Skeletal muscle satellite cell (primary cell): ENCODE measurements around the gene OAF.

Experiments
- H3K27me3 ChIP-seq: 2 replicates; pipeline ENCODE4 v1.7.0; 2013; ENCODE audit warnings: low read length; ENCODE audit not compliant: control insufficient read depth, insufficient read depth
- H3K36me3 ChIP-seq: 2 replicates; pipeline ENCODE4 v1.7.0; 2013; ENCODE audit warnings: mild to moderate bottlenecking, control low read depth, low read length; ENCODE audit not compliant: insufficient read depth
- H3K4me1 ChIP-seq: 2 replicates; pipeline ENCODE4 v1.7.0; 2013; ENCODE audit warnings: low read length; ENCODE audit not compliant: control insufficient read depth, insufficient read depth
- H3K4me2 ChIP-seq: 2 replicates; pipeline ENCODE4 v1.7.0; 2013; ENCODE audit warnings: mild to moderate bottlenecking, low read length
- H3K4me3 ChIP-seq: 2 replicates; pipeline ENCODE4 v1.7.0; 2013; ENCODE audit warnings: low read length
- H3K9ac ChIP-seq: 2 replicates; pipeline ENCODE4 v1.7.0; 2013; ENCODE audit warnings: mild to moderate bottlenecking, low read depth, low read length, moderate library complexity
- H3K9me3 ChIP-seq: replicated peaks from 2 replicates; pipeline ENCODE4 v1.7.0; 2013; ENCODE audit warnings: mild to moderate bottlenecking, control low read depth, low read length

The OAF gene

DNA sequence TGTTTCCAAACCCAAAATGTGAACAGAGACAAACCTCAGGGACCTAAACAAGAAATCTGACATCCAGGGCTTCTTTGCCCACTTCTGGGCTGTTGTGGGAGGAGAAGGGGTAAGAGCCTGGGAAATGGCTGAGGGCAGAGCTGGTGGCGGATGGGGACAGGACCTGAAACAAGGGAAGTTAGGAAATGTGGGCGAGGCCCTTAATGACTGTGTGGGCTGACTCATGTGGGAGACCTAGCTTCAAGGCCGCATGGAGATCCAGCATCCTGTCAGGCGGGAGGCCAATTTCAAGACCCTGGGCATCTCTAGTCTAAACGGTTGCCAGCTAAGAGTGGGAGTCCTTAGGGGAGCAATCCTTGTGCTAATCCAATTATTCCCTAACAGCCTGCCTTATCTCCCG, 2.1 kb upstream of the OAF start:
- Histone ChIP-seq H3K4me1 (peaks cover 58% of the 10 kb centered on the region), H3K9ac (no peak overlapping the region), H3K4me2 (no peak overlapping the region), H3K4me3 (no peak overlapping the region), H3K9me3 (no peaks in the 10 kb centered on the region), H3K27me3 (no peaks in the 10 kb centered on the region), H3K36me3 (no peaks in the 10 kb centered on the region)

DNA sequence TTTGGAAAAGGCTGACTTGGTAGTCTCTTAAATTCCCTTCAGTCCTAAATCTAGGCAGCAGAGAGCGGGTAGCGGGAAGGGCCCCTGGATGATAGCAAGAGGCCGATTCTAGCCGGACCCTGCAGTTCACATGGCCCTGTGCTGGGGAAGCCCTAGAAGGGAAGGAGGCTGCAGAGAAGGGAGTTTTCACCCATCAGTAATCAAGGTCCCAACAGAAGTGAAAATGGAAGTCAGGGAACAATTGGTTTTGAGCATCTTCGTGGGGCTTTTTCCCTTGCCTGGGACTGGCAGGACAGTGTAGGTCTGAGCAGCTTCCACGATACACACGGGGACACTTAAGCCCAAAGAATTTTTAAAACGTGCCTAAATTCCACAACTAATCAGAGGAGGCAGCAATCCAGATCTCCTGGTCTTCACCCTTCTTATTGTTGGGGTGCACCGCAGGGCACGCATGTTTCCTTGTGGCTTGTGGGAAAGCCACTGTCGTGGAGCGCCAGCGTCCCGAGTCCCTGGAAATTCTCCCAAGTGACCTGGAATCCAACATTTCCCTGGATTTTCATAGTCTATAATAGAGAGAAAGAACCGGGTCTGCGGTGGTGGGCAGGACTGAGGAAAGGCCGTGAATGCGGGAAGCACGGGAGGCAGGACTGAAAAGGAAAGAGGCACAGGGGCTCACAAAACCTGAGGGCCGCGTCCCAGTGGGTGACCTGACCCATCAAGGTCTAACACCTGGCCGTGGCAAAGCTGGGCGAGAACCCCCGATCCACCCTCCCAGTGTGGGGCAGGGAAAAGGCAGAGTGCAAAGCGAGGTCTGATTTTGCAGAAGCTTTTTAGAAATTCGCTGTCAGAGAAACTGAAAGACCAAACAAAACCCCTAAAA, 846 bp upstream of the OAF start:
- peaks cover 57% of the 10 kb centered on the region for H3K4me1 ChIP-seq
- no peaks in the 10 kb centered on the region for H3K27me3 ChIP-seq
- H3K36me3 ChIP-seq, result no peaks in the 10 kb centered on the region
- H3K4me2 ChIP-seq, result peak overlapping the region; percentile 86
- H3K9ac ChIP-seq, result peak overlapping the region; percentile 71
- H3K4me3 ChIP-seq, result peak overlapping the region; percentile 82
- no peaks in the 10 kb centered on the region for H3K9me3 ChIP-seq

DNA sequence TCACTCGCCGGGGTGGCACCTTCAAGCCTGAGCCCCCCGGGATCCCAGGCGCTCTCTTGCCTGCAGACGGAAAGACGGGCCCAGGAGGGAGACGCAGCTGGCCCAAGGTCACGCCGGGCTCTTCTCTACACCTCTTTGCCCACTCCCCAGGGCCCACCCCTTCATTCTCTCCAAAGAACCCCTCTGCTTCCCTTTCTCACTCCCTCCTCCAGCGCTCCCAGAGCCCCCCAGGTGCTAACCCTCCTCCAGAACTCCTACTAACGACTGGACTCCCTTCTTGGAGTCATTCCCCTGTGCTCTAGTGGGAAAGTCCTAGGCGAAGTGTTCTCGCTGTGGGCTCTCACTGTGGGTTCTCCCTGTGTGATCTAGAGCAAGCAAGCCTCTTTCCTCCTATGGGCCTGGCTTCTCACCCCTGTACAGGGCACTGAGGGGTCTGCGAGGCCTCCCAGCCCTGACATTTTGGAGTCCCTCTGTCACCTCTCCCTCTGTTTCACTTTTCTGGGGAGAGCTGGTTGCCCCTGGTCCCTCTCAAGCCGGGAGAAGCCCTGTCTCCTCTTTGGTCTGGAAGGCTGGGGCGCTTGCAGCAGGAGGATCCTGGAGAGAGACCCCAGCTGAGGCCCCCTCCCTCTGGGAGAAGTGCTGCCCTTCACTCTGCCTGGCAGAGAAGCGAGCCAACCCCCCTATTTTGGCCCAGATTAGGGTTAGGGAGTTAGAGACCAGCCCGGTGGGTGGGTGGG, 858 bp downstream of the OAF start:
- H3K36me3 ChIP-seq, result no peaks in the 10 kb centered on the region
- H3K9ac ChIP-seq, result peak overlapping the region; percentile 71
- H3K4me2 ChIP-seq, result peak overlapping the region; percentile 86
- no peaks in the 10 kb centered on the region for H3K27me3 ChIP-seq
- peaks cover 55% of the 10 kb centered on the region for H3K4me1 ChIP-seq
- H3K4me3 ChIP-seq, result peak overlapping the region; percentile 82
- no peaks in the 10 kb centered on the region for H3K9me3 ChIP-seq

DNA sequence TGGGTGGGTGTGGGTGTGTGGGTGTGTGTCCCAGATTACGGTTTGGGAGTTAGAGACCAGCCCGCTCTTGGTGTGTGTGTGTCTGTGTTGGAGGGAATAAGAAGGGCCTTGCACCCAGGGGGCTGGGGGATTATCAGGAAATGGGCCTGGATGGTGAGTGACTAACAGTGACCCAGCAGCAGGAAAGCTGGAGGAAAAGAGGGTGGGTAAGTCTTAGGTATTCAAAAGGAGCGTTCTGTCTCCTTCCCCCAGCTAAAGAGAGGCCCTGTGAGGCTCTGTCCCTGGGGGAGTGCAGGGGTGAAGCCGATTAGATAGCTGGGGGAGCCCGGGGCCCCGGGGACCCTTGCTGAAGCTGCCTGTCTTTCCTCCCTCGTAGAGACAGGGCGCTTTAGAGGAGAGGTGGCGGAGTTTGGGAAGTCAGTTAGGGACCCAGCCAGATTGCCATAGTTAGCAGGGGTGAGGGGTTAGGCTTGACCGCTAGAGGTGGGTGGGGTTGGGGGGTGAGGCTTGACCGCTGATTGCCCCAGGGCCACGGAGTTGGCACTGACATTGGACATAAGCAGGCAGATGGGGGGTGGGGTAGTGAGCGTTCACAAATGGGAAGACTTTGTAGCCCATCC, 1.5 kb downstream of the OAF start:
- Histone ChIP-seq H3K9ac (no peak overlapping the region), H3K36me3 (no peaks in the 10 kb centered on the region), H3K4me3 (peak overlapping the region; percentile 48), H3K4me2 (peak overlapping the region; percentile 86), H3K4me1 (peaks cover 55% of the 10 kb centered on the region), H3K9me3 (no peaks in the 10 kb centered on the region), H3K27me3 (no peaks in the 10 kb centered on the region)

DNA sequence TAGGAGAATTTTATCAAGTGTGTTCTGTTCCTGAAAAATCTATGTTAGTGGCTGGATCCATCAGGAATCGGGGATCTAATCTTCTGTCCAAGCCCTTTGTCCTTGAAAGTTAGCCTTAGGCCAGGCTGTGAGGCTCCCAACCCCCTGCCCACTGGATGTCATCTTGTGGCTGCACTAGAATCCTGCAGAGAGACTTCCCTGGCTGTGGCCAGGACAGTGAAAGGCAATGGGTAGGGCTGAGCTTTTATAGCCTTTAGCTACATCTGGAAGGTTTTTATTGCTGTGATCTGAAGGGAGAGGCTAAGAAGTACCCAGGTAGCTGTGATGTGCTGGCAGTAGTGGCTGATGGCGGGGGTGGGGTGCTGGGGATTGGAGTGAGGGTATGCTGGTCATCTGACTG, 2.1 kb downstream of the OAF start:
- Histone ChIP-seq H3K9me3 (no peaks in the 10 kb centered on the region), H3K4me2 (peak overlapping the region; percentile 86), H3K36me3 (no peaks in the 10 kb centered on the region), H3K27me3 (no peaks in the 10 kb centered on the region), H3K4me3 (no peak overlapping the region), H3K9ac (no peak overlapping the region), H3K4me1 (peaks cover 50% of the 10 kb centered on the region)

DNA sequence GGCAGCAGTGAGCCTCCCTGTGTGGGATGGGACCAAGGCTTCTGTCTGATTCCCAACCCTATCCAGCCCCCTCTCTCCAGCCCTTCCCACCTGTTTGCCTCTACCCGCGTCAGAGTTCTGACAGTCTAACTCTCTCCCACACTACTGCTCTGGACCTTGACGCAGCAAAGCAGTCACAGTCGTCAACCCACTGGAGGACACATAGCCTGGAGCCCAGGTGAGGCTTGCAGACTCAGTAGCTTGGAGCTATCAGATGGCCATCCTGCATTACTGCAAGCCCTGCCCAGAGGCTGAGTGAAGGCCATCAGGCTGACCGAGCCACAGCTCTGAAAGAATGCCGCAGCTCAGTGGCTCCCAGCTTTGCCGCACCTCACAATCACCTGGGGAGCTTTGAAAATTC, 3.7 kb downstream of the OAF start:
- Histone ChIP-seq H3K4me3 (no peak overlapping the region), H3K4me2 (no peak overlapping the region), H3K4me1 (peaks cover 43% of the 10 kb centered on the region), H3K27me3 (no peaks in the 10 kb centered on the region), H3K9ac (no peak overlapping the region), H3K9me3 (no peaks in the 10 kb centered on the region), H3K36me3 (no peaks in the 10 kb centered on the region)

DNA sequence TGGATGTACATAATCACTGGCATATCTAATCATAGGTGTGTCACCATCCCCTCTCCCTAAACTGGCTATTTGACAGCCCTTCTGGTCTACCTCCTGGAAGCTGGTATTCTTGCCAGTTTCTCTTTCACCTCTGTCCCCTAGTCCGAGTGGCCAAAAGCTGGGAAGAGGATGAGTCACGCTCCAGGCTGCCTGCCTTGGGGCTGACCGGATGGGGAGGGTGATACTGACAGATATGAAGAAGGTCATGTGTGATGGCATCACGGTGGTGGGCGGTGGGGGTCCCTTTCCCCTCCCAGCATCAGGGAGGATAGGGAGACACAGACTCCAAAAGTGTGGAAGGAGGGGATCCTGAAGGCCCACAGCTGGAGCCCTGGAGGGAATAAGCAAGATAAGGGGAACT, 4.8 kb downstream of the OAF start:
- no peaks in the 10 kb centered on the region for H3K36me3 ChIP-seq
- H3K27me3 ChIP-seq, result no peaks in the 10 kb centered on the region
- peaks cover 40% of the 10 kb centered on the region for H3K4me1 ChIP-seq
- no peak overlapping the region for H3K4me3 ChIP-seq
- H3K9me3 ChIP-seq, result no peaks in the 10 kb centered on the region
- H3K4me2 ChIP-seq, result no peak overlapping the region
- H3K9ac ChIP-seq, result no peak overlapping the region

DNA sequence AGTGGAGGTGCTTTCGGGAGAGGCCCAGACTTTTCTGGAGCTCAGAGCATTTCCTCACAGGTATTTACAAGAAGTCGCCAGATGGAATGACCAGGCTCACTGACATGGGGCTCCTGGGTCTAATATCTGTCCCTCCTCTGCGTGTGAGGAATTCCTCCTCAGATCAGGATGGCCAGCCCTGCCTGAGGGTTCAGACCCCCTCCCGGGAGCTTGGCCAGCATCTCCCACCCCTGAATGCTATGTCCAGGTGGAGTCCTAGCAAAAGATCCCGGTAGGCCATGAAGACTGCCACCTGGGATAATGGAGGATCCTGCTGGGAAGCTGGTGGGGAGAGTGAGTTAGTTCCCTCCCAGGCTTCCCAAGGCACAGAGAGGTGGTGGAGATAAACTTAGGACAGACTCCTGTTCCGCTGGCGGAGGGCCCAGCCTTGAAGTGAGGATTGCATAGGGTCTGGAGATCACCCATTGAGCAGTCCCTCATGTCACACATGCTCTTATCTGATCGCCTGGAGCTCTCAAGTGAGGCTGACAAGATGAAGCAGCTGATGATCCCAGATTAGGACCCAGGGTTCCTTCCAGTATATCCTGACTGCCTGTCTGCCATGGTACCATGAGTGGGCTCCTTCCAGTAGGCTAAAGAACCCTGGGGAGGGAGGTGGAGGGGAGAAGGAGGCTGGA, 5.7 kb downstream of the OAF start:
- Histone ChIP-seq H3K27me3 (no peaks in the 10 kb centered on the region), H3K9ac (no peak overlapping the region), H3K9me3 (no peaks in the 10 kb centered on the region), H3K36me3 (no peaks in the 10 kb centered on the region), H3K4me1 (peaks cover 37% of the 10 kb centered on the region), H3K4me3 (no peak overlapping the region), H3K4me2 (no peak overlapping the region)

DNA sequence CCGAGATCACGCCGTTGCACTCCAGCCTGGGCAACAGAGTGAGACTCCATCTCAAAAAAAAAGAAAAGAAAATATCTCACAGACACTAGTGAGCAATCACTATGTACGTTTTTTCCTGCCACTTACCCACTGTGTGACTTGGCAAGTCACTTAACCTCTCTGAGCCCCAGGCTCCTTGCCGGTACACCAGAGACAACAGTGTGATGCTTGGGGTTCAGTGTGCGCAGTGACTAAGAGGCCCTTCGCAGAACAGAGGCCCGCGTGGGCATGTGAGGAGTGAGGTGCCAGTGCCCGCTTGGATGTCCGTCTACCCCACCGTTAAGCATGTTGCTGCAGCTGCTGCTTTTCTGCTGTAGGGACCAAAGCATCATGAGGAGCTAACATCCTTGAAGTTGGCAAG, 6.7 kb downstream of the OAF start:
- H3K4me2 ChIP-seq, result no peak overlapping the region
- no peaks in the 10 kb centered on the region for H3K9me3 ChIP-seq
- H3K36me3 ChIP-seq, result no peaks in the 10 kb centered on the region
- H3K9ac ChIP-seq, result no peak overlapping the region
- H3K4me3 ChIP-seq, result no peak overlapping the region
- peaks cover 29% of the 10 kb centered on the region for H3K4me1 ChIP-seq
- no peaks in the 10 kb centered on the region for H3K27me3 ChIP-seq

DNA sequence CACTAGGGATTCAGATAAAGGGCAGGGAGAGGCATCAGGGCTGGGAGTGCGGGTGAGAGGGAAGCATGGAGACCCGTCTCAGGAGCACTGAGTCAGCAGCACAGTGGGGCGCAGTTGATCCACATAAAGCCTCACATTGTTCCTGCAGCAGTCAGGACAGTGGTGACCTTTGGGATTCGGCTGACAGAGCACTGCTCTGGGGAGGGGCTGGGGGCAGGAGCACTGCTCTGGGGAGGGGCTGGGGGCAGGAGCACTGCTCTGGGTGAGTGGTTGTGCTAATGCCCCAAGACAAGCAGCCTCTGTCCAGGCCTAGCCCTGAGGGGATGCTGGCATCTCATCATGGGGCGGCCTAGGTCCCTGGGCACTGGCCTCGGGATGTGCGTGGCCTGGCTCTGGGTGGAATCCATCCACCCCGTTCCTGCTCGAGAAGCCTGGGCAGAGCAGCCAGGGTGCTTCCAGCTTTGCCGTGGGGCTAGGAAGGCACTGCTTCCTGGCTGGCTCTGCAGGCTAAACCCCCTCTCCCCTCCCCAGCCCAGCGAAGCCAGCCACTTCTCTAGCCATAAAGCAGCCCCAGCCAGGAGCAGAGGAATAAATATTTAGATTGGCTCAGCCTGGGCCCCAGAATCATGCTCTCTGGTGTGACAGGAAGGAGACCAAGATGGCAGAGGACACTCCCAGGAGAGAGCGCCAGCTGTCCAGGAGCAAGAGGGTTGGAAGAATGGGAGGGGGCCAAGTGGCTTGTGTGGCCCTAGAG, 7.3 kb downstream of the OAF start:
- Histone ChIP-seq H3K9ac (no peak overlapping the region), H3K4me1 (peaks cover 23% of the 10 kb centered on the region), H3K27me3 (no peaks in the 10 kb centered on the region), H3K4me3 (no peak overlapping the region), H3K9me3 (no peaks in the 10 kb centered on the region), H3K4me2 (no peak overlapping the region), H3K36me3 (no peaks in the 10 kb centered on the region)

DNA sequence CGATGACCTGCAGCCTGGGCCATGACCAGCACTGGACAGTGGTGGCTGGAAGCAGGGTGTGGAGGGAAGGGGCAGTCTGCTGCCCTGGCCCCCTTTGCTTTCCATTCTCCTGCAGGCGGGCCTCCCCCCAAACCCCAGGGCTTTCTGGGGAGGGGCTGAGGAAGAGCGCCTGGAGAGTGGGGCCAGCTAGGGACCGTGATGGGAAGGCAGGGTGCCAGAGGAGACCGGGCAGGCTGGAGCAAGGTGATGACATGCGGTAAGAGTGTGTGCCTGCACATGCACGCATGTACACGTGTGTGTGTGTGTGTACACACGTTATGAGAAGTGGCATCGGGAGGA, 7.8 kb downstream of the OAF start:
- no peak overlapping the region for H3K4me2 ChIP-seq
- H3K36me3 ChIP-seq, result no peaks in the 10 kb centered on the region
- no peaks in the 10 kb centered on the region for H3K27me3 ChIP-seq
- no peaks in the 10 kb centered on the region for H3K9me3 ChIP-seq
- no peak overlapping the region for H3K9ac ChIP-seq
- H3K4me3 ChIP-seq, result no peak overlapping the region
- peaks cover 20% of the 10 kb centered on the region for H3K4me1 ChIP-seq
